T-helper 1 cell treated with Interleukin-12 subunit alpha and Interleukin-12 subunit beta and Interleukin-4 antibody, amounts not matched to agents 30 μg/mL and 1 μg/mL, for 36 hours (primary cell): ENCODE results near the gene TAS2R40.

Source experiments
- H3K27ac Mint-ChIP-seq: one replicate; pipeline ENCODE4 v1.8.0; 2021; ENCODE audit warnings: mild to moderate bottlenecking, mixed read lengths
- H3K27me3 Mint-ChIP-seq: one replicate; pipeline ENCODE4 v1.8.0; 2021; ENCODE audit warnings: low read depth, mixed read lengths
- H3K36me3 Mint-ChIP-seq: one replicate; pipeline ENCODE4 v1.8.0; 2021; ENCODE audit warnings: low read depth, mixed read lengths
- H3K4me1 Mint-ChIP-seq: one replicate; pipeline ENCODE4 v1.8.0; 2021; ENCODE audit warnings: low read depth, mixed read lengths
- H3K4me3 Mint-ChIP-seq: one replicate; pipeline ENCODE4 v1.8.0; 2021; ENCODE audit warnings: mild to moderate bottlenecking, moderate library complexity, mixed read lengths
- H3K9me3 Mint-ChIP-seq: one replicate; pipeline ENCODE4 v1.8.0; 2021; ENCODE audit warnings: mixed read lengths

Gene TAS2R40

GRCh38 chr7:143235561-143235960, 13.7 kb downstream of the TAS2R40 start:
- Mint-ChIP-seq H3K36me3 (peaks cover 13% of the 10 kb centered on the region), H3K9me3 (peaks cover 28% of the 10 kb centered on the region), H3K4me1 (peaks cover 7% of the 10 kb centered on the region), H3K4me3 (no peak overlapping the region), H3K27me3 (peaks cover 46% of the 10 kb centered on the region), H3K27ac (no peak overlapping the region)

GRCh38 chr7:143236408-143236990, 14.7 kb downstream of the TAS2R40 start:
- Mint-ChIP-seq H3K36me3 (peaks cover 13% of the 10 kb centered on the region), H3K27me3 (peaks cover 46% of the 10 kb centered on the region), H3K9me3 (peaks cover 28% of the 10 kb centered on the region), H3K4me1 (peaks cover 14% of the 10 kb centered on the region), H3K27ac (no peak overlapping the region), H3K4me3 (no peak overlapping the region)

GRCh38 chr7:143237366-143237765, 15.5 kb downstream of the TAS2R40 start:
- H3K4me3 Mint-ChIP-seq: no peak overlapping the region
- H3K36me3 Mint-ChIP-seq: peaks cover 13% of the 10 kb centered on the region
- H3K27me3 Mint-ChIP-seq: peaks cover 41% of the 10 kb centered on the region
- H3K27ac Mint-ChIP-seq: no peak overlapping the region
- peaks cover 20% of the 10 kb centered on the region for H3K4me1 Mint-ChIP-seq
- H3K9me3 Mint-ChIP-seq: peaks cover 28% of the 10 kb centered on the region

GRCh38 chr7:143238289-143238980, 16.6 kb downstream of the TAS2R40 start:
- peaks cover 13% of the 10 kb centered on the region for H3K36me3 Mint-ChIP-seq
- peaks cover 21% of the 10 kb centered on the region for H3K4me1 Mint-ChIP-seq
- H3K27me3 Mint-ChIP-seq: peaks cover 31% of the 10 kb centered on the region

GRCh38 chr7:143239813-143240212, 18.0 kb downstream of the TAS2R40 start:
- Mint-ChIP-seq H3K36me3 (peaks cover 16% of the 10 kb centered on the region), H3K27ac (no peak overlapping the region), H3K9me3 (peaks cover 31% of the 10 kb centered on the region), H3K27me3 (peaks cover 24% of the 10 kb centered on the region), H3K4me1 (peaks cover 35% of the 10 kb centered on the region), H3K4me3 (no peak overlapping the region)

More at GRCh38 chr7:143238289-143238980, 16.6 kb downstream of the TAS2R40 start:
- Mint-ChIP-seq H3K9me3 (peaks cover 28% of the 10 kb centered on the region), H3K27ac (no peak overlapping the region), H3K4me3 (no peak overlapping the region)

- Mint-ChIP-seq H3K36me3 (peaks cover 18% of the 10 kb centered on the region), H3K27me3 (peaks cover 19% of the 10 kb centered on the region), H3K9me3 (peaks cover 28% of the 10 kb centered on the region), H3K4me1 (peaks cover 40% of the 10 kb centered on the region), H3K27ac (no peak overlapping the region), H3K4me3 (no peak overlapping the region)
These were observed 18.7 kb downstream of the TAS2R40 start for GRCh38 chr7:143240291-143241168.

- H3K27me3 Mint-ChIP-seq: peaks cover 2% of the 10 kb centered on the region
- H3K9me3 Mint-ChIP-seq: peaks cover 21% of the 10 kb centered on the region
- no peak overlapping the region for H3K27ac Mint-ChIP-seq
- H3K4me1 Mint-ChIP-seq: peaks cover 57% of the 10 kb centered on the region
- H3K4me3 Mint-ChIP-seq: no peak overlapping the region
- peaks cover 14% of the 10 kb centered on the region for H3K36me3 Mint-ChIP-seq
These were observed 20.5 kb downstream of the TAS2R40 start for GRCh38 chr7:143242306-143242705.

- Mint-ChIP-seq H3K27me3 (no peaks in the 10 kb centered on the region), H3K27ac (no peak overlapping the region), H3K36me3 (peaks cover 15% of the 10 kb centered on the region), H3K9me3 (peaks cover 21% of the 10 kb centered on the region), H3K4me1 (peaks cover 60% of the 10 kb centered on the region), H3K4me3 (no peak overlapping the region)
These were observed 21.3 kb downstream of the TAS2R40 start for GRCh38 chr7:143243111-143243510.

GRCh38 chr7:143243614-143244013, 21.8 kb downstream of the TAS2R40 start:
- Mint-ChIP-seq H3K4me3 (no peak overlapping the region), H3K9me3 (peaks cover 25% of the 10 kb centered on the region), H3K36me3 (peaks cover 17% of the 10 kb centered on the region), H3K4me1 (peaks cover 63% of the 10 kb centered on the region), H3K27me3 (no peaks in the 10 kb centered on the region), H3K27ac (peak overlapping the region; percentile 81)

GRCh38 chr7:143244321-143244720, 22.5 kb downstream of the TAS2R40 start:
- Mint-ChIP-seq H3K27me3 (no peaks in the 10 kb centered on the region), H3K36me3 (peaks cover 23% of the 10 kb centered on the region), H3K4me1 (peaks cover 68% of the 10 kb centered on the region), H3K9me3 (peaks cover 29% of the 10 kb centered on the region), H3K27ac (peak overlapping the region; percentile 81), H3K4me3 (no peak overlapping the region)

GRCh38 chr7:143245123-143245522, 23.3 kb downstream of the TAS2R40 start:
- Mint-ChIP-seq H3K9me3 (peaks cover 37% of the 10 kb centered on the region), H3K36me3 (peaks cover 29% of the 10 kb centered on the region), H3K27ac (peak overlapping the region; percentile 90), H3K4me3 (peak overlapping the region; percentile 70), H3K27me3 (no peaks in the 10 kb centered on the region), H3K4me1 (peaks cover 73% of the 10 kb centered on the region)

- peaks cover 39% of the 10 kb centered on the region for H3K36me3 Mint-ChIP-seq
- peaks cover 73% of the 10 kb centered on the region for H3K4me1 Mint-ChIP-seq
- no peak overlapping the region for H3K4me3 Mint-ChIP-seq
- peaks cover 49% of the 10 kb centered on the region for H3K9me3 Mint-ChIP-seq
- no peak overlapping the region for H3K27ac Mint-ChIP-seq
- no peaks in the 10 kb centered on the region for H3K27me3 Mint-ChIP-seq
These were observed 25.5 kb downstream of the TAS2R40 start for GRCh38 chr7:143247372-143247771.

GRCh38 chr7:143248761-143249354, 27.0 kb downstream of the TAS2R40 start:
- H3K4me1 Mint-ChIP-seq: peaks cover 78% of the 10 kb centered on the region
- peaks cover 62% of the 10 kb centered on the region for H3K9me3 Mint-ChIP-seq
- peak overlapping the region; percentile 3 for H3K27ac Mint-ChIP-seq
- peaks cover 50% of the 10 kb centered on the region for H3K36me3 Mint-ChIP-seq
- no peak overlapping the region for H3K4me3 Mint-ChIP-seq
- no peaks in the 10 kb centered on the region for H3K27me3 Mint-ChIP-seq

- peaks cover 76% of the 10 kb centered on the region for H3K4me1 Mint-ChIP-seq
- H3K4me3 Mint-ChIP-seq: peak overlapping the region; percentile 43
- peaks cover 52% of the 10 kb centered on the region for H3K36me3 Mint-ChIP-seq
- H3K27me3 Mint-ChIP-seq: no peaks in the 10 kb centered on the region
- peak overlapping the region; percentile 73 for H3K27ac Mint-ChIP-seq
- peaks cover 65% of the 10 kb centered on the region for H3K9me3 Mint-ChIP-seq
These were observed 28.4 kb downstream of the TAS2R40 start for GRCh38 chr7:143250199-143250598.
